GM12801 (cell line): Measurements from ENCODE around the gene MYO3B.

Experiments used
- CTCF ChIP-seq: IDR thresholded peaks from one replicate; pipeline ENCODE4 v1.5.1; 2011; ENCODE audit warnings: control low read depth; ENCODE audit not compliant: insufficient read length; ENCODE audit errors: extremely low read depth

MYO3B gene

GRCh38 chr2:170345607-170346006, 167.7 kb downstream of the MYO3B start:
- no peak for TF ChIP-seq CTCF

DNA sequence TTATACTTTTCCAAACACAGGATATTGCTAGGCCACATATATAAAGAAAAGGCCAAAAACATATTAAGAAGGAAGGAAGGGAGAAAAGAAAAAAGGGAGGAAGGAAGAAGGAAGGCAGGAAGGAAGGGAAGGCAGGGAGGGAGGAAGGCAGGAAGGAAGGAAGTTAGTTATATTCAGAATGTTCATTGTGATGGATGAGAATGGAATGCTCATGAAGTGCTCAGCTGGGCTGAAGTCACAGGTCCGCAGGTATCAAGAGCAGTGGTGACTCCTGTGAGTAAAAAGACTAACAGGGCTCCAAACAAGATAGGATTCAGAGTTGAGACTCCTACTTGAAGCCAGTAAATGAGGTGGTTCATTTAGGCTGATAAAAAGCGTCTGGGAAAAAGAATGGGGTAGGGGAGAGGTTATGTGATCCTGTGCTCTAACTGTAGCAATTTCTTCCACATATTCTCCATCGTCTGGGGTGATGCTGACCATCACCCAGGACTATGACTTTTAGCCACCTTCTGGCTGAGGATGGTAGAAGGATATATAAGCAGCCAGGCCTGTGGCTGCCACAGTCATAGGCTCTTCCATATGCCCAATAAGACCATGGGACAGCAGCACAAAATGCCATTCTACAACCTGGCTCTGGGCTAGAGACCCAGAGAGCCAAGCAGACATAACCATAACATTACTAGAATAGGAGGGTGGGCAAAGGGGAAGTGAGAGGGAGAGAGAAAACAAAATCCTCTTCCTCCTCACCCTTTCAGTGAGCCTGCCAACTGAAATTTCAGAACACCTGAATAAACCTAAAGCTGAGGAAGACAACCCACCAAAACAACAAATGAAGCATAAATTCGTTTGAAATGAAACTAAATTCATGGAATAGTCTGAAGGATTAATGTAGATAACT, 173.2 kb downstream of the MYO3B start:
- no peak for TF ChIP-seq CTCF

DNA sequence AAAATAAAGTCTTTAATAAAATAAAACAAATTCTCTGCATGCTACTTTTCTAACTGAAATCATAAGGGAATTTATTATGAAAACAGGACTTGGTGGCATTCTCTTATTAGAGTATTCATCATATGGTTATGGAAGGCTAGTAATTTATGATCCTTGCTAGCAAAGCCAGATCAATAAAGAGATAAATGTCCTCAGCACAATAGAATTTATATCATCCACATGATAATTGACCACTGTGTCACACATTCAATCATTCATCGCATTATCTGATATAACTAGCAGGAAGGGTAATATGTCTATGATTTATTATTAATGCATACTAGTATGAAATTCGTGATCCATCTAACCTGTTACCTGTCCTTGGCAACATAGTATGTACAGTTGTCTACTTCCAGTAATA, 175.8 kb downstream of the MYO3B start:
- no peak for TF ChIP-seq CTCF

DNA sequence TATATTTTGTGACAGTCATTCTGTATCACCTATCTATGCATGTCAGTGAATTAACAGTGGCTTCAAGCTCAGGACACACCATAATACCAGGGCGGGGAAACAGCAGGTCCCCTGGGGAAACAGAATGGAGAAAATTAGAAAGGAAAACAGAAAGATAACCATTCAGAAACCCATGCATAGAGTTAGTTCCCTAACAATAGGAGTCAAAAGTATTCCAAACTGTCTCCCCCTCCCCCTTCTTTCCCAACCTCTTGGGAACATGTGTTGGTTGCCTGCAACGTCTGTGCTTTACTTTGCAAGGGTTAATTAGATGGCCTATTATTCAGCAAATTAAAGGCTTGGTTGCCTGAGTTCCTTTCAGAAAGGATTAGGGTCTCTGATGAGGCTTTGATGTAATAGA, 176.4 kb downstream of the MYO3B start:
- TF ChIP-seq CTCF: no peak

DNA sequence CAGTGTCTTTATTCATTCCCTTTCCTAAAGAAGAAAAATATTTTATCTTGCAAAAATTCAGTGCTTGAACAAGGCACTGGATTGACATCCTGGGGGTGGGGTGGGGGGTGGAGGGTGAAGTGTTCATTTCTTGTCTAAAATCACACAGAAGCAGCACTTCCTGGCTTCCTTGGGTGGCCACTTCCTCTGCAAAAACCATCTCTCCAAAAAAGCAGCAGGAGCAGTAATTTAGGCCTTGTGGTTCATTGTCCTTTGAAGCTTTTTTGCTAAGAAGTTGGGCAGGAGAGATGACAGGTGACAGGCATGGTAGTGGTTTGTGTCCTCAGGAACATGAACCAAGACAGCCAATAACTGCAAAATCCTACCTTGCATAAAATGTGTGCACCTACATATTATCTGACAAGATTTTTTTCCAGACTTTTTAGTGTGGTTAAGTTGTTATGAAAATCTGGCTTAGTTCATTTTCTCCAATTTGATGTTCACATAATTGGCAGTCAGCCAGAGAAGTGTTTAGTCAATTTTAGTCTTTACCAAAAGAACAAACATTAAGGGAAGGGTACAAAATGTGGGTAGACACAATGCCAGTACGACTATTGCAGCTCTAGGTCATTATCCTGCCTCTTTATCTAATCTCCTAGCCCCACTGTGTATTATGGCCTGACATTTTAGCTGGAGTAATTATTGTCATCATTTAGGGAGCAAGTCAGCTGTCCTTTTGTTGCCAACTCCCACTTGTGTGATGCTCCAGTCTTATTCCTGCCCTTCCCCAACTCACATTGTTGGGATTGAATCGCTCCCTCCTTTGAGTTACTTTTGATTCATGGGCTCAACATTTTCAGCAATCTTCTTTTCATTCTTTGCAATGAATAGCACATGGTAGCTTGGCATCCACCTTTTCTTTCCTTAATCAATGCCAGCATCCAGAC, 177.2 kb downstream of the MYO3B start:
- TF ChIP-seq CTCF: no peak

DNA sequence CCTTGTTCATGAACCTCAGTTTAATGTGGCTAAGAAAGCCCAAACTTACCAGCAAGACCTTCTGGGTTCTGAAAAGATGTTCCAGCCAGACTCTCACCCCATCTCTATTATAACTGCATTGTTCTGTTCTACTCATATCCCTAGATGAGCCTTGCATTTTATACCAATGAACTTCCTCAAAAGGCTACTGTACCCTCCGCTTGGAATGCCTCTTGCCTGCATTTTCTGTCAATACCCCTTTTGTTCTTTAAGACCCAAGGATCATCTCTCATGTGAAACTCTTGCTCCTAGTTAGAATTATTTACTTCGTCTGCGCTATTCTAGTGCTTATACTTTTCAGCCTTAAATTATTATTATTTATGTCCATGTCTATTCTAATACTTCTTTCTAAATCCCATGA, 181.5 kb downstream of the MYO3B start:
- TF ChIP-seq CTCF: no peak

- no peak for TF ChIP-seq CTCF
Measured at GRCh38 chr2:170360546-170361089, 182.7 kb downstream of the MYO3B start.
